ENCODE data around the gene ASAP3.
A peak's percentile ranks its signal among the peaks of the same experiment; 100 is the strongest.

The ASAP3 gene

DNA sequence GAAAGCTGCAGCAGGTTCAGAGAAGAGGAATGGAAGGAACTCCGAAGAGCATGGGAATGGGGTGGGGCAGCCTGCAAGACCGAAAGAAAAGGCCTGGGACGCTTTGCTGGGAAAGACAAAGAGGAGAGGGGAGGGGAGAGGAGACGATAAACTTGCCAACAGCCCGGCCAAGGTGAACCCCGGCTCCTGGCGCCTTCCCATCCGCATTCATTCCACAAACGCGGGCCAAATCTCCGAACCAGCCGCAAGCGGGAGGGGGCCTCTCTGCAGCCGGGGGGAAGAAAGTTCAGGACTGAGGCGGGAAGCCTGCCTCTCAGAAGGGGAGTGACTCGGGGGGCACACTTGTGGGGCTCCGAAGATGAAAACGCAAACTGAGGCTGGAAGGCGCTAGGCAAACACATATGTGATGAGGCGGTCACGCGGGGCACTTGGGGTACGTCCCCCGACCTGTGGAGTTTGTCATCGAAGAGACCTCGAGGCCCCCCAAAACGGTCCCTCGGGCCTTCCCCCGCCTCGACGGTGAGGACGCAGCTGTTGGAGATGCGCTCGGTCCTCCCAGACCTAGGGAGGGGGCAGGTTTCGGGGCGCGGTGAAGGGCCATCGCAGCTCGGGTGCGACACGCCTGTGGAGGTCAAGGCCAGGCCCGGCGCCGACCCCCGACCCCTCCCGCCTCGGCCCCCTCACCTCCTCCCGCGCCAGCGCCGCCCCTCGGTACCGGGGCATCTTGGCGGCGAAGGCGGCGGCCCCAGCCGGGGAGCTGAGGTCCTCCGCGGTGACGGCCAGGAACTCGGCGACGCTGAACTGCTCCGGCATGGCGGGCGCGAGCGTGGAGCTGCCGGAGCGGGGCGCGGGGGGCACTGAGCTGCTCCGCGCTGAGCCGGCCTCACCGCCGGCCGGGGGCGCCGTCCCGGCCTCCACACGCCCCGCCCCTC lies at the start of gene ASAP3:
TSS of gene ASAP3 (minus strand) at position 859 of the 932 bp plus-strand sequence. CDS start at position 813, 46 bp downstream.
- no peak for DNase-seq (ENCODE audit: low read depth)

DNA sequence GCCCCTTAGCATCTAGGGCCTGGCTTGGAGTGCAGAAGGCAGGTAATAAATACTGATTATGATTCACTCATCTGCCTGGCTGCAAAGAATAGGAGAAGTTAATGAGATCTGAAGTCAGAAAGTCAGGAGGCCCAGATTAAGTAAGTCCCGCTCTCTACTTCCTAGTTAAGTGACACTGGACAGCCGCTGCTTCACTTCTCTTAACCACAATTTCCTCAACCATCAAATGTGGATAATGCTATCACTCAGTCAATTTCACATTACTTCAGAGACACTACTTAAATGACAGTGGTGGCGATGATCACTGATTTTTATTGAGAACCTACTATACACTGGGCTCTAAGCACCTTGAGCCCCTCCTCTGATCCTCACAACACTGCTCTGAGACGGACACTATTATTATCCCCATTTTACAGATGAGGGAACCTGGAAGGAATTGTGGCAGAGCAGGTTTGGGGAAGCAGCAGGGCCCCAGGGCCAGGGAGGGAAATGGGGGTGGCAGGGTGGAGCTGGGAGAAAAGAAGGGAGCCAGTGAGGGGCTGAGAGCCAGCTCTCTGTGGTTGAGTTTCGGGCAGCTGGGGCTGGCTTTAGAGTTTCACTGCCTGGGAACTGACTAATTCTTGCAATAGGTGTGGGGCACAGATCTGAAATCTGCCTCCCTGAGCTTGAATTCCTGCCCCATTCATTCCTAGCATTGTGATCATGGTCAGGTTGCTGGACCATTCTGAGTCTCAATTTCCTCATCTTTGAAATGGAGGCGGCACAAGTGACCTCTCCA lies 49.5 kb upstream of the ASAP3 start:
- DNase-seq (ENCODE audit: low read depth): no peak

DNA sequence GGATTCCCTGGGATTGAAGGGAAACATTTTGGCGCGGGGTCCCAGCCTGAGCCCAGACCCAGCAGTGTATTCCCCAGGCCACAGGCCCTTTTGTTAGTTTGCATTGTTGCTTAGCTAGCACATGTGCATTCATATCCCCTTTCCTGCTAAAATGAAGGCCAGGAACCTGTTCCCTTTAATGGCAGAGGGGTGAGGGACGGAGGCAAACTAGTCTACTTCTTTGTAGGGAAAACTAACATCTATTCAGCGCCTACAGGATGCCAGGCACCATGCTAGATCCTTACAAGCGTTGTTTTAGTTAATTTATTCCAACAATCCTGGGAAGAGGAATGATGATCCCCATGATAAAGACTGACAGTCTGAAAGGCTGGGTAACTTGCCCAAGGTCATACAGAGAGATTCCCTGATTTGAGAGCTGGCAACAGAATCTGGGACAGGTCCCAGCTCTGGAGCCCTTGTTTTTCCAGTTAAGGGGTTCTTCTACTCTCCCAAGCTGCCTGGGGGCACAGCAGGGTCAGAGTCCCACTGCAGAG lies 47.6 kb upstream of the ASAP3 start:
- no peak for DNase-seq (ENCODE audit: low read depth)

DNA sequence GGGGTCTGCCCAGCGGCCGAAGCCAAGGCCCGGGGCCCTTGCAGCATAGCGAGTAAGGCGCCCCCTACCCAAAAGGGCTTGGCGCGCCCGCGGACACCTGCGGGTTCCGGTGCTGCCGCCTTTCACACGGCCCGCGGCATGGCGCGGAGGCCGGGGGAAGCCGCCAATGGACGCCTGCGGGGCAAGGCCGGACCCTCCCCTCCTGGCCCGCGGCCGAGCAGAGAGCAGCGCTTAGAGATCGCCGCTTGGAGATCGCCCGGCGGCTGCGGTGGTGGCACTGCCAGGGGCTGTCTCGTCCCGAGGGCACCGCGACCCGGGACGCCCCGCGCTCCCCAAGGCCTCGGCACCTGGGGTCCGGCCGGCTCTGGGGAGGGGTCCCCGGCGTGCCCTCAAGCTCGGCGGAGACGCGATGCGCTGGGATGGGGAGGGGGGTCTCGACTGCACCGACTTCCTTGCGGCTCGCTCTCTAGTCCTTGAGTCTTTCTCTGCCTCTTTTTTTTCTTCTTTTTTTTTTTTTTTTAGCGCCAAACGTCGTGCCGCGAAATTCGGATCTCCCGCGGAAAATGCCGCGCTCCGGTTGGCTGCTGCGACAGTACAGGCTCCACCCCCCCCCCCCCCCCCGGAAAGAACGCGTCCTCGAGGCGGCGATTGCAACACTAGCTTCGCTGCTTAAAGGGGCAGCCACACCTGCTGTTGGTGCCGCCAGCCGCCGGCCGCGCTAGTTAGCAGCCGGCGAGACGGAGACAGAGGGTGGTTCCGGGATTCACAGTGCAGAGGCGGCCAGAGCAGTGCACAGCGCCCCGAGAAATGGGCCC lies 47.0 kb upstream of the ASAP3 start, which contains the start of gene E2F2:
TSS of gene E2F2 (minus strand) at position 487 of the 815 bp plus-strand sequence. CDS start at position 47, 440 bp downstream.
- peak; percentile 55 for DNase-seq (ENCODE audit: low read depth)

DNA sequence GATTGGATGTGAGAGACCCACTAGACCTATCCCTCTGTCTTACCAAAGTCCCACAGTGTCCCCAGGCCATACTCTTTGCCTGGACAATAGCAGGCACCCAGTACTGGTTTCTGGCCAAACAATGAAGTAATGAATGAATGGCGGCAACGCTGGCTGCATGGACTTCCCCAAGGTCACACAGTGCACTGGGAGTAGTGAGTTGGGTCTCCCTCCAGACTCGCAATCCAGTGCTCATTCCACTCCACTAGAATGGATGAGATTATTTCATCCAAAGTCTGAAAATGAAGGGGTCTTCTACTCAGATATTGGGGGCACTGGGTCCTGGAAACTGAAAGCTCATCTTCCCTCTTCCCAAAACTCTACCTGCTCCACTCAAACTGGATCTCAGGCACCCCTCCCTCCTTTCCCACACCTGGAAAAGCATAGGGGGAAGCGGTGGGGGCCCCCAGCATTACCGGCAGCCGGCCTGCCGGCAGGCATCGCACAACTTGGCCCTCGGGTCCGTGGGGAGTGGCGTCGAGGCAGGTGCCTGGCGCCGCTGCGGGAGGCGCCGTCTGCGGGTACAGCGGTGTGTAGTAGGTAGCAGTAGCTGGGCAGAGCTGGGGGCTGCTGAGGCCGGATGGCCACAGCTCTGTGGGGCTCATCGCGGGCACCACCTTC lies 46.2 kb upstream of the ASAP3 start:
- DNase-seq (ENCODE audit: low read depth): no peak

DNA sequence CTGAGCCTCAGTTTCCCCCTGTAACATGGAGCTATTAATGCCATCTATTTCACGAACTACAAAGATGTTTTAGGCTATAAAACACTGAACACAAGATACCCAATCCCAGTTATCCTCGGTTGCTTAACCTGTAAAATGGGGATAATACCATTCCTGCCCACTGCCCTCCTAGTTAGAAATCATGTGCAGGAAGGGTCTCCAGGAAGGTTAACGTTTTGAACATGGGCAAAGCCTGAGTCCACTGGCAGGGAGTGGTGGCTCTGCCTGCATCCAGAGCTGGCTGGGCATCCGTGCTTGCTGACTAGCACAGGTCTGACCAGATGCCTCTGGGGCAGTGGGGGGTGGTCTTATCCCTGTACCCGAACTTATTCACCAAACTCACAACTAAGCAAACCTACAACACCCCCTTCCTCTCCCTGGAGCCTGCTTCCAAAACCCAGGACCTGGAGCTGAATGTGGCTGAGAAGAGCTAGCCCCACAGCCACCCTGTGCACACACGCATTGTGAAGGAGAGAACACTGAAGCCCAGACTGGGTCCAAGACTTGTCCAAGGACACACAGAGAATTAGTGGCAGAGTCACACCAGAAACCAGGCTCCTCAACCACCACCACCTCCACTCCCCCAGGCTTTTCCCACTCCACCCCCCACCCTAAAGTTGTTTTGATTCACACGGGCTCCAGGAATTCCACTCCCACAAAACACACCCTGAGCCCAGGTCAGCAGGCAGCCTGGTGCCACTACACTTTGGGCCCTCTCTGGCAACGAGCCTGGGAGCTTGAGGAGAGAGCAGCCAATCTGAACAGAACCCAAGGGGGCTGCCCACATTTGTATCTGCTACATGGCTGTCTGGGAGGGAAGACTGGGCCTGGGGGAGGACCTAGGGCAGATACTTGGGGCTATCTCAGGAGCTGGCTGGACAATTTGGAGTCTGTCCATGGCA lies 45.4 kb upstream of the ASAP3 start:
- no peak for DNase-seq (ENCODE audit: low read depth)

DNA sequence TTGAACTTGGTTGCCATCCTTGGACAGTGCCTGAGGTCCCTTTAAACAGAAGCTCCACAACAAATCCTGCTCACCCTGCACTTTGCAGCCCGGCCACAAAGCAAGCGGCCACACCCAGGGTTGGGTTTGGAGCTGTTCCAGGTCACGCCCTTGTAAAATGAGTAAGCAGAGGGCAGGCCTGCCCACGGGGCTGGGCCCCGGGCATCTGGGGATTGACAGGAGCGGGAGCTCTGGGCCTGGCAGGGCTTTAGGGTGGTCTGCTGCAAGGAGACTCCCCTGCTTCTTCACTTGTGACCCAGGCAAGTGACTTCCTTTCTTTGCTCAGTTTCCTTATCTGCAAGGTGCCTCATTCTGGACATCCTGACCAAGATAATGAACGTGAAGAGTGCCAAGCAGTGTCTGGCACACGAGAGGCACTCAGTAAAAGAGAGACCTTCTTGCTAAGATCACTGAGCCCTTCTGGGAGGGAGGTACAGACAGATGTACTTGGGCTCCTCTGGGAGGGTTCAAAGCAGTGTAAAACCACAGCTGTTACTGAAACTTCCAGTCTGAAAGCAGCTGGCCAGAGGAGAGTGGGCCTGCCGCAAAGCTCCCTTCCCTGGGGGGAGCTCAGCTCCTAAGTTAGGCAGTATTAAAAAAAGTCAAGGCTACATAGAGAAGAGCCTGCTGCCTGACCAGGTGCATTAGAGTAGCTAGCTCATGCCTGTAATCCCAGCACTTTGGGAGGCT lies 44.4 kb upstream of the ASAP3 start:
- DNase-seq (ENCODE audit: low read depth): peak; percentile 67

DNA sequence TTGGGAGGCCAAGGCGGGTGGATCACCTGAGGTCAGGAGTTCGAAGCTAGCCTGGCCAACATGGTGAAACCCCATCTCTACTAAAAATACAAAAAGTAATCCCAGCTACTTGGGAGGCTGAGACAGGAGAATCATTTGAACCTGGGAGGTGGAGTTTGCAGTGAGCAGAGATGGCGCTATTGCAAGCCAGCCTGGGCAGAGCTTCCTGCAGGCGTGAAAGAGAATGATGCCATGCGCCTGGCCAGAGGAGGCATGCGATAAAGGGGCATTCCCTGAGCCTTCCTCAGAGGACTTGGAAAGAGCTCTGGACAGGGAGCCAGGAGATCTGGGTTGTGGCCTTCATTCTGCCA lies 43.9 kb upstream of the ASAP3 start:
- DNase-seq (ENCODE audit: low read depth): no peak

DNA sequence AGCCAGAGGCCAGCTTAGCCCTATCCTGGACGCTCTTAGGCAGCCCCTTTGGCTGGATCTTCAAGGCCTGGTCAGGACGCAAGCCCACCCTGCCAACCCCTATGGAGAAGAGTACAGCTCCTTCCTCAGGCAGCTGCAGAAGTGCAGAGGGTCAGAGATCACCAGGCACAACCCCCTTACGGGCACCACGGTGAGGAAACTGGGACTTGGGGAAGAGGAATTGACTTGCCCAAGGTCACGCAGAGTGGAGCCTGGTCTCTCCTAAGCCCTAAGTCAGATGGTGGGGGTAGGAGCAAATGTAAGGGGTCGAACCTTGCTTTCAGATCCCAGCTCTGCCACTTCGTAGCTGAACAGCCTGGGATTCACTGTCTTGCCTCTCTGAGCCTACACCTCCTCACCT lies 43.4 kb upstream of the ASAP3 start:
- DNase-seq (ENCODE audit: low read depth): no peak

DNA sequence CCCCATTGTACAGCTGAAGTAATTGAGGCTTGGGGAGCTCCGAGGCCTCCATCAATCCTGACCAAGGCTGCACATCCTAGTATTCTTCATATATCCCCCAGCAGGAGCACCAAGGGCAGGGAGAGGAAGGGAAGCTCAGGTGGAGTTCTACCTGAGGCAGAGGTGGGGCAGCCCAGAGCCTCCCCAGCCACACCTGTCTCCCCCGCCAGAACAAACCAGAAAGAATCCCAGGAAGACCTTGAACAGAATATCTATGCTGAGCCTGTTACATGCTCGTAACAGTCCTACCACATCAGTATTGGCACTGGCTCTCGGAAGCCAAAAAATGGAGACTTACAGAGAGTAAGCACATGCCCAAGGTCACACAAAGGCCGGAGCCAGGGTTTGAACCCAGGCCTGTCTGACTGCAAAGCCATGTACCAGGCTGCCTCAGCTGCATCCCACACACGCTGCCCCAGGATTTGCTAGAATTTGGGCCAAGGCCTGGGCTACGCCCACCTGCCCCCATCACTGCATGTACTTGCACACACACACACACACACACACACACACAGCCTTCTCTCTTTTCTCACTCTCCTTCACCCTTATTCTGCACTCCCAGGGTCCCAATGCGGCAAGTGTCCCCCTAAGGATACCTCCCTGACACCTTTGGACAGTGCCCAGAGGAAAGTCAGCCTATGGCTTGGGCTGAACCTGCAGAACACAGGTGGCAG lies 42.5 kb upstream of the ASAP3 start:
- DNase-seq (ENCODE audit: low read depth): no peak

DNA sequence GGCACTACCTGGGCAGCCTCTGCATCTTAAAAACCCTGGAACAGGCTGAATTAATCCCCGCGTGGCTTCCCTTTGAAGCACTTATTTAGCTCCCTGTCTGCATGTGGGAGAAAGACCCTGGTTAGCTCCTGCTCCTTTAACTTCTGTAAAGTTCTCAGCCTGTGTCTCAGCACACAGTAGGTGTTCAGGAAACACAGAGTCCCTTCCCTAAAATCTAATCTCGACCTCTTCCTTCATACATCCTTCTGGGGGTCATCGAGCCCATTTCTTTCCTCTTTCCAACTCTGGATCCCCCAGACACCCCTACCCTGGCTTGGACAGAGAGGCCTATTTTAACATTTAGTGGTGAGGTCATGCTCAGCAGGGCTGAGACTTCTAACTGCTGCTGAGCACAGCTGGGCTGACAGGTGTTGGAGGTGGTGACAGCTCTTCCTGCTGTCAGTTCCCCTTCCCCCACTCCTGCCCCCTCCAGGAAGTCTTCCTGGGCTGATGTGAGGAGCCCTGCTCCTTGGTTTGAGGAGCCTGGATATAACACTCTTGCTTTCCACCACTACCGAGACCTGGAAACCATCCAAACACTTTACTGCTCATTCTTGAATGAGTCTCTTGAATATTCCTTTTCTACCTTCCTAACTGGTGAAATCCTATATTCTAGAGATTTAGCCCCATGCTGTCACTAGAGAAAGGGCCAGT lies 41.7 kb upstream of the ASAP3 start:
- no peak for DNase-seq (ENCODE audit: low read depth)

DNA sequence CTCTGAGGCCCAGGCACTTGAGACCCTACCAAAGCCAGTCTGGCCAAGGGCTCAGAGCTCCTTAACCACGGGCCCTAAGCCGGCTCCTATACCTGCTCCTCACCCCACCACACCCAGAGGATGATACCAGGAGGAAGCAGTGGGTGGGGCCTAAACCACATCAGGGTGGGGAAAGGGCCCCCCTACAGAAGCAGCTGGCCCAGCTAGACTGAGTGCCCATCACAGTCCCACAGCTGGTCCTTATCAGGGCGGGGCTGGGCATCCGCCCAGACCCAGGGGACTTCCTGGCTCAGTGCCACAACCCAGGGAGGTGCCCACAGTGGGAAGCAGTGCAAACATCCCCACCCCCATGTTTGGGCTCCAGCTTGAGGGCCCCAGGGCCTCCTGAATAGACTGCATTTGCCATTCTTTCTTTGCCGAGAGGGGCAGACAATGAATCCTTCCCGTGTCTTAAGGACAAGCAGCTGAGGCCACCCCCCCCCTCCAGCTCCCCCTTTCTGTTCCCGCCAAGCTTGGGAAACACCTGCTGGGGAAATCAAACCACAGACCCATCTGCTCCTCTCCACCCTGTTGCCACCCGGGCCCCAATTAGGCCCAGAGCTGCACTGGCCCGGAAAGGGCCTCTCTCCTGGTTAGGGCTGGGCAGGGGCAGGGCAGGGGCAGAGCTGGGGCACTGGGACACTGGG lies 40.9 kb upstream of the ASAP3 start:
- DNase-seq (ENCODE audit: low read depth): no peak

DNA sequence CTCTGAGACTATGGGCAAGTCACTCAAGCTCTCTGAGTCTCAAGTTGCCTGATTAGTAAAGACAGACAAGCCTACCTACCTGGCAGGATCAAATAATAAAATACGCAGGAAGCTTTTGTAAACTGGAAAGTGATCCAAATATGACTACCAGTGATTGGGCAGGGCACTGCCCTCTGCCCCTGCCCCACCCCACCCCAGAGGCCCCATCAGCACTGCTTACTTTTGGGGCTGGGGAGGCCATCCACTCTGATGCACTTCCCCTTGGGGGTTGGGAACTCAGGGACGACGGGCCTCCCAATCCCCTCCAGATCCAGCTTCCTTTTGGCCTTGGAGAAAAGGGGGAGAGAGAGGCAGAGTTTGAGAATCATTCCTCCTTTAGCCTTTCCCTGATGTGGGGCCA lies 40.2 kb upstream of the ASAP3 start:
- DNase-seq (ENCODE audit: low read depth): no peak

DNA sequence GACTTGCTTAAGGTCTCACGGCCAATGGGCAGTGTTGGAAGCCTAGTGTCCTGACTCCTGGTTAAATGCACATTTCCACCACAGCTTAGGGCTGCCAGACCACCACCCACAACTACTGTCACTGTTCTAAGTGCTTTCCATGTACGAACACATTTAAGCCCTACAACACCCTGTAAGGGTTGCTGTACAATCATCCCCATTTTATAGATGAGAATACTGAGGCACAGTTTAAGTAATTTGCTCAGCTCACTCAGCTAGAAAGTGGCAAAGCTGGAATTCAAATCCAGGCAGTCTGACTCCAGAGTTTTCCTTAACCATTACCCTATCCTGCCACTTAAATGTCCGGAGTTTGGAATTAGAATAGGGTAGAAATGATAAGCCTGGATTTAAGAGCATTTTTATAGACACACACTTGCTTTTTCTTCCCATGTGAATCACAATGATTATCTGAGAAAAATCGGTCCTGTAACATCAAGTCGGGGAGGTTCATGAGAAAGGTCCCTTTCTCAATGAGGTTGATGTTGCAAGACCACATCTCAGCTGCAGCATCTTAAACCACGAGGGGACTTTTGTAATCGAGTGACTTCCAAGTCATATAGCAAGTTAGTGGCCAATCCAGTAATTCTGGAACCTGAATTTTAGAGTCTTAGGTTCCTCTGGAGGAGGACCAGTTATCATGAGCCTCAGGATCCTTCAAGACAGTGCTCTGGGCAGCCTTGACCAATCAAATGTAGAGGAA lies 38.4 kb upstream of the ASAP3 start:
- no peak for DNase-seq (ENCODE audit: low read depth)

DNA sequence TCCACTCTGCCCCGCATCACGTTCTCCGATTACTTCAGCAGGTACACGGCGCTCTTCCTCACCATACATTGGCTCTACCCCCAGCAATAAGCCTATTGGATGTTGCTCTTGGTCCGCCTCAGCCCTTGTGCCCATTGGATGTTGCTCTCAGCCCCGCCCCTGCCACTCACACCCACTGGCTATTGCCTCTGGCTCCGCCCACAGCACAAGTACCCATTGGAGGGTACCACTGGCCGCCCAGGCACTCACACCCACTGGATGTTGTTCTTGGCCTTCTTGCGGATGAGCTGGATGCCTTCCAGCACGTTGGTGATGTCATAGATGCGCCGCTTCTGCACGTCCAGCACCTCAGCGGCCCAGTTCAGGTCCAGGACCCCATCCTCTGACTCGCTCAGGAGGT lies 37.6 kb upstream of the ASAP3 start:
- no peak for DNase-seq (ENCODE audit: low read depth)

DNA sequence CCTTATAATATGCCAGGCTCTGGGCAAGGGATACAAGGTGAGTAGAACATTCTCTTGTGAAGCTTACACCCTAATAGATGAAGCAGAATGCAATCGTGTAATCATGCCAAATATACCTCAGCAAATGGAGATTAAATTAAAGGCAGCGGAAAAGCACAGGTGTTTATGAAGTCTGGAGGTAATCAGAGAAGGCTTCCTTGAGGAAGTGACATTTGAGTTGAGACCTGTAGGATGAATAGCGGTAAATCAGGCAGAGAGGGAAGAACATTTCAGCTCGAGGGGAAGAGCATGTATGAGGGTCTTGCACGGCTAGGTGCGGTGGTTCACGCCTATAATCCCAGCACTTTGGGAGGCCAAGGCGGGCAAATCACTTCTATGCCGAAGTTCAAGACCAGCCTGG lies 33.6 kb upstream of the ASAP3 start:
- no peak for DNase-seq (ENCODE audit: low read depth)

DNA sequence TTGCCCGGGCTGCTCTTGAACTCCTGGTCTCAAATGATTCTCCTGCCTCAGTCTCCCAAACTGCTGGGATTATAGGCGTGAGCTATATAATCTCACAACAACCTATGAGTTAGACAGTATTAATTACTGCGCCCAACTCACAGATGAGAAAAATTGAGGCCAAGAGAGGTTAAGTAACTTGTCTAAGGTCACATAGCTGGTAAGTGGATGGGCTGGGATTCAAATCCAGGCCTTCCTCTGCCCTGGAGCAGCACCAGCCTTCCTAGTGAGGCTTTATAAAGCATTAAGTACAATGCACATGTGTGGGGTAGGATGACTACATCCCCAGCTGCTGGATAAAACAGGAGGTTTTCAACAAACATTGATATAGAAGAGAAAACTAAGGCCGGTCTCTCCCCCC lies 31.9 kb upstream of the ASAP3 start:
- DNase-seq (ENCODE audit: low read depth): no peak

Data from stimulated activated CD8-positive, alpha-beta memory T cell treated with anti-CD3 and anti-CD28 coated beads, Interleukin-15, amount 100 ng/mL, for 24 hours (primary cell).